OCI-LY1 (cell line): ENCODE measurements around the gene PPP1R14B.

Experiments
- EZH2 ChIP-seq: fragments of 200-600 bp; sonication (generic), shearing (Covaris generic); IDR thresholded peaks from 2 replicates; pipeline ENCODE4 v1.8.0; 2017; ENCODE audit warnings: borderline replicate concordance, mixed run types, mild to moderate bottlenecking, antibody characterized with exemption, low read length, moderate library complexity, mixed read lengths
- TF ChIP-seq, protein P1 (sequence below): fragments of 200-600 bp; sonication (generic), shearing (Covaris generic); IDR thresholded peaks from 2 replicates; pipeline ENCODE4 v1.5.1; 2017; ENCODE audit warnings: mild to moderate bottlenecking, antibody characterized with exemption, low read length, moderate library complexity, mixed read lengths

GRCh38 chr11:64222651-64223000, 24.1 kb downstream of the PPP1R14B start:
- TF ChIP-seq, protein P1, sequence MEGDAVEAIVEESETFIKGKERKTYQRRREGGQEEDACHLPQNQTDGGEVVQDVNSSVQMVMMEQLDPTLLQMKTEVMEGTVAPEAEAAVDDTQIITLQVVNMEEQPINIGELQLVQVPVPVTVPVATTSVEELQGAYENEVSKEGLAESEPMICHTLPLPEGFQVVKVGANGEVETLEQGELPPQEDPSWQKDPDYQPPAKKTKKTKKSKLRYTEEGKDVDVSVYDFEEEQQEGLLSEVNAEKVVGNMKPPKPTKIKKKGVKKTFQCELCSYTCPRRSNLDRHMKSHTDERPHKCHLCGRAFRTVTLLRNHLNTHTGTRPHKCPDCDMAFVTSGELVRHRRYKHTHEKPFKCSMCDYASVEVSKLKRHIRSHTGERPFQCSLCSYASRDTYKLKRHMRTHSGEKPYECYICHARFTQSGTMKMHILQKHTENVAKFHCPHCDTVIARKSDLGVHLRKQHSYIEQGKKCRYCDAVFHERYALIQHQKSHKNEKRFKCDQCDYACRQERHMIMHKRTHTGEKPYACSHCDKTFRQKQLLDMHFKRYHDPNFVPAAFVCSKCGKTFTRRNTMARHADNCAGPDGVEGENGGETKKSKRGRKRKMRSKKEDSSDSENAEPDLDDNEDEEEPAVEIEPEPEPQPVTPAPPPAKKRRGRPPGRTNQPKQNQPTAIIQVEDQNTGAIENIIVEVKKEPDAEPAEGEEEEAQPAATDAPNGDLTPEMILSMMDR: no peak
- no peak for TF ChIP-seq EZH2
